HL-60 (cell line): ENCODE data around the gene AGTRAP.

Experiments used
- CTCF ChIP-seq: IDR thresholded peaks from one replicate; pipeline ENCODE4 v1.5.1; 2011; ENCODE audit warnings: low read length, control low read depth, inconsistent platforms; ENCODE audit not compliant: insufficient read depth
- REST ChIP-seq: IDR thresholded peaks from 2 replicates; pipeline ENCODE4 v1.6.1; 2012; ENCODE audit warnings: low read depth; ENCODE audit not compliant: insufficient replicate concordance

- TF ChIP-seq CTCF (no peak), REST (no peak)
Measured at GRCh38 chr1:11746092-11746491, 10.2 kb downstream of the AGTRAP start.
